C4-2B (cell line): ENCODE results near the gene FAM163B.

Experiments used
- CTCF ChIP-seq: fragments of 450-650 bp; conservative IDR thresholded peaks from 2 replicates; pipeline ENCODE4 v1.5.1; 2017; ENCODE audit warnings: mild to moderate bottlenecking
- ZFX ChIP-seq: fragments of 450-650 bp; IDR thresholded peaks from 2 replicates; pipeline ENCODE4 v1.6.1; 2017

GRCh38 chr9:133619791-133620190 is 10.6 kb upstream of the FAM163B start:
- TF ChIP-seq CTCF (no peak), ZFX (no peak)
